Measurements from ENCODE around the gene TMPRSS15.

DNA sequence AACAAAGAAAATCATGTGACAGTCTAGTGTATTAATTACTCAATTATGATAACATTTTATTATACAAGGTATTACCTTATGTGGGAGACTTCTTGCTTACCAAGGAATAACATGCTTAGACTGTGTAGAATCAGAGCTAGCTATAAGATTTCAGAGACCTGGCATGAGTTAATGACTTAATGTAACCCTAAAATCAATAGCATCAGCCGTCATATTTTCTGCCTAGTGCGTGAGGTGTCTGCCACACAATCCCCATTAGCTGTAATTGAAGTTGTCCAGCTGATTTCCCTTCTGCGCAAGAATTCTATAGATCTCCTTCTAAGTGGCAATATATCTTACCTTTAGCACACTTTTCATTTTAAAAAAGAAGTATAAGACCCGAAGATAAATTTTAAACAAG is 130.2 kb downstream of the TMPRSS15 start:
- TF ChIP-seq, protein P1, sequence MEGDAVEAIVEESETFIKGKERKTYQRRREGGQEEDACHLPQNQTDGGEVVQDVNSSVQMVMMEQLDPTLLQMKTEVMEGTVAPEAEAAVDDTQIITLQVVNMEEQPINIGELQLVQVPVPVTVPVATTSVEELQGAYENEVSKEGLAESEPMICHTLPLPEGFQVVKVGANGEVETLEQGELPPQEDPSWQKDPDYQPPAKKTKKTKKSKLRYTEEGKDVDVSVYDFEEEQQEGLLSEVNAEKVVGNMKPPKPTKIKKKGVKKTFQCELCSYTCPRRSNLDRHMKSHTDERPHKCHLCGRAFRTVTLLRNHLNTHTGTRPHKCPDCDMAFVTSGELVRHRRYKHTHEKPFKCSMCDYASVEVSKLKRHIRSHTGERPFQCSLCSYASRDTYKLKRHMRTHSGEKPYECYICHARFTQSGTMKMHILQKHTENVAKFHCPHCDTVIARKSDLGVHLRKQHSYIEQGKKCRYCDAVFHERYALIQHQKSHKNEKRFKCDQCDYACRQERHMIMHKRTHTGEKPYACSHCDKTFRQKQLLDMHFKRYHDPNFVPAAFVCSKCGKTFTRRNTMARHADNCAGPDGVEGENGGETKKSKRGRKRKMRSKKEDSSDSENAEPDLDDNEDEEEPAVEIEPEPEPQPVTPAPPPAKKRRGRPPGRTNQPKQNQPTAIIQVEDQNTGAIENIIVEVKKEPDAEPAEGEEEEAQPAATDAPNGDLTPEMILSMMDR (IDR thresholded peaks at IDR 0.05 in 8 of 11, conservative IDR thresholded peaks at IDR 0.05 in 3 of 11) = no peak
- no peak for TF ChIP-seq POLR2A (IDR thresholded peaks at IDR 0.05)

Measured in spleen (tissue), 7 donors.